HepG2 (cell line): ENCODE measurements around the gene IQCM. TPM values are rescaled to one million over a fixed set of nuclear protein-coding genes. Genes with fewer than 3 reads are reported as not detected.

Experiments
- ATAC-seq: fragments of 200-7000 bp; cut with Tn5 transposase; 3 replicates; pipeline ENCODE4 v1.9.1; 2020; ENCODE audit warnings: mild to moderate bottlenecking, moderate library complexity
- BruUV-seq: library from RNA; stranded (reverse); fragments of 400-500 nt; replicated peaks from 2 replicates; lab custom pipeline; 2021; lab: Mats Ljungman, UMichigan
- CTCF ChIA-PET: fragments of 300-600 bp; formaldehyde crosslinking; extraction: SDS; loops from one replicate; lab custom pipeline; 2021; ENCODE audit warnings: low total read pairs, inconsistent platforms, low intra/inter-chr PET ratio; lab: Yijun Ruan, JAX
- POLR2A ChIA-PET: fragments of 350-600 bp; sonication (Branson Sonifier 250); formaldehyde crosslinking; loops from one replicate; lab custom pipeline; 2020; ENCODE audit warnings: antibody characterized with exemption, inconsistent platforms; lab: Yijun Ruan, JAX
- DNase-seq: peaks from one replicate; pipeline ENCODE4 v3.0.0-alpha.2; 2015; ENCODE audit warnings: low spot score
- FAIRE-seq: peaks from 3 replicates; lab custom pipeline; 2011; peaks lifted over from hg19 to GRCh38; lab: Jason Lieb, UNC
- H2AFZ ChIP-seq: one replicate; pipeline ENCODE4 v1.6.1; 2011; ENCODE audit warnings: low read length, inconsistent platforms
- H3K27ac ChIP-seq: fragments of 300-600 bp; 3 replicates; pipeline ENCODE4 v1.8.0; 2011; ENCODE audit warnings: mixed run types, mild to moderate bottlenecking, mixed read lengths, low read length, inconsistent platforms; ENCODE audit not compliant: insufficient read depth; ENCODE audit errors: extremely low read length
- H3K27me3 ChIP-seq, 2 experiments: fragments of 200-600 bp in 1 of 2; 2 replicates in 1 of 2; 3 replicates in 1 of 2; pipeline versions ENCODE4 v1.6.0 to v1.8.0; 2011; ENCODE audit warnings: low read length in 2 of 2, mild to moderate bottlenecking in 2 of 2, moderate library complexity in 2 of 2, inconsistent platforms in 1 of 2; ENCODE audit not compliant: insufficient read depth in 2 of 2, control insufficient read depth in 1 of 2
- H3K36me3 ChIP-seq, 2 experiments: fragments of 200-600 bp in 1 of 2; replicated peaks in 1 of 2; 2 replicates in 1 of 2; 3 replicates in 1 of 2; pipeline versions ENCODE4 v1.5.1 to v1.8.0; 2011; ENCODE audit warnings: low read length in 2 of 2, inconsistent platforms in 1 of 2; ENCODE audit not compliant: insufficient read depth in 2 of 2, control insufficient read depth in 1 of 2
- H3K4me1 ChIP-seq: 2 replicates; pipeline ENCODE4 v1.5.1; 2012; ENCODE audit warnings: low read length, inconsistent platforms; ENCODE audit not compliant: insufficient read depth
- H3K4me2 ChIP-seq: 2 replicates; pipeline ENCODE4 v1.6.0; 2011; ENCODE audit warnings: low read depth, low read length, inconsistent platforms
- H3K4me3 ChIP-seq, 3 experiments: fragments of 200-600 bp in 1 of 3; sonication (generic), shearing (Covaris generic) in 1 of 3; replicated peaks in 1 of 3; 2 replicates each; pipeline ENCODE4 v1.5.1; 2011 to 2016; ENCODE audit warnings: low read length in 3 of 3, inconsistent platforms in 2 of 3, low read depth in 2 of 3, mild to moderate bottlenecking in 2 of 3, control low read depth in 1 of 3, mixed read lengths in 1 of 3; ENCODE audit not compliant: insufficient read depth in 1 of 3
- H3K79me2 ChIP-seq: one replicate; pipeline ENCODE4 v1.6.1; 2011; ENCODE audit warnings: low read length, inconsistent platforms; ENCODE audit not compliant: insufficient read depth
- H3K9ac ChIP-seq: 2 replicates; pipeline ENCODE4 v1.6.0; 2011; ENCODE audit warnings: mild to moderate bottlenecking, low read depth, low read length, inconsistent platforms; ENCODE audit not compliant: insufficient read depth
- H3K9me3 ChIP-seq: 2 replicates; pipeline ENCODE4 v1.5.1; 2012; ENCODE audit warnings: mild to moderate bottlenecking, low read length
- H4K20me1 ChIP-seq: 2 replicates; pipeline ENCODE4 v1.6.0; 2011; ENCODE audit warnings: inconsistent platforms, mild to moderate bottlenecking, low read length, moderate library complexity; ENCODE audit not compliant: insufficient read depth
- E2F5 ChIP-seq: sonication (generic); formaldehyde crosslinking; conservative IDR thresholded peaks from 2 replicates; pipeline ENCODE4 v1.4.0; 2020; ENCODE audit warnings: missing genetic modification reagents
- FOXJ3 ChIP-seq: sonication (generic); formaldehyde crosslinking; IDR thresholded peaks from 2 replicates; pipeline ENCODE4 v1.4.0; 2020; ENCODE audit warnings: missing genetic modification reagents, mild to moderate bottlenecking, borderline replicate concordance
- KLF12 ChIP-seq: sonication (generic); formaldehyde crosslinking; IDR thresholded peaks from 2 replicates; pipeline ENCODE4 v1.4.0; 2020; ENCODE audit warnings: missing genetic modification reagents, borderline replicate concordance
- REL ChIP-seq: sonication (generic); formaldehyde crosslinking; conservative IDR thresholded peaks from 2 replicates; pipeline ENCODE4 v1.8.0; 2022; ENCODE audit warnings: mild to moderate bottlenecking, missing genetic modification reagents, moderate library complexity
- ZBTB1 ChIP-seq: sonication (generic); formaldehyde crosslinking; IDR thresholded peaks from 2 replicates; pipeline ENCODE4 v1.4.0; 2020; ENCODE audit warnings: missing genetic modification reagents, borderline replicate concordance
- ZFP36L2 ChIP-seq: sonication (generic); formaldehyde crosslinking; IDR thresholded peaks from 2 replicates; pipeline ENCODE4 v1.4.0; 2020; ENCODE audit warnings: missing genetic modification reagents
- ZNF530 ChIP-seq: sonication (generic); formaldehyde crosslinking; IDR thresholded peaks from 2 replicates; pipeline ENCODE4 v1.5.0; 2020; ENCODE audit warnings: low read depth, mild to moderate bottlenecking, missing genetic modification reagents
- ZNF615 ChIP-seq: sonication (generic); formaldehyde crosslinking; IDR thresholded peaks from 2 replicates; pipeline ENCODE4 v1.5.0; 2020; ENCODE audit warnings: mild to moderate bottlenecking, missing genetic modification reagents, borderline replicate concordance
- ZNF784 ChIP-seq: sonication (generic); formaldehyde crosslinking; IDR thresholded peaks from 2 replicates; pipeline ENCODE4 v1.5.1; 2020; ENCODE audit warnings: missing genetic modification reagents, mild to moderate bottlenecking, borderline replicate concordance
- ZNF792 ChIP-seq: IDR thresholded peaks from 2 replicates; pipeline ENCODE4 v1.6.1; 2016
- ZUFSP ChIP-seq: sonication (generic); formaldehyde crosslinking; IDR thresholded peaks from 2 replicates; pipeline ENCODE4 v1.9.0; 2021; ENCODE audit warnings: missing genetic modification reagents, mild to moderate bottlenecking, borderline replicate concordance
- WGBS: methylation state at CpG from one replicate; pipeline ENCODE4 v1.1.6; 2017; ENCODE audit warnings: low lambda C conversion rate; 5-methylcytosine and 5-hydroxymethylcytosine counted together
- in situ Hi-C: cut with HindIII; loops from 2 replicates; pipeline ENCODE4 v1.10.0; 2017; ENCODE audit warnings: low pct_unique_long_range_greater_than_20kb; ENCODE audit not compliant: extremely low pct_ligation_motif_present
- intact Hi-C: fragments of 100-400 bp; cut with micrococcal nuclease; formaldehyde crosslinking; loops from one replicate; pipeline ENCODE4 v1.10.0; 2022; ENCODE audit not compliant: unreplicated experiment
- polyA plus RNA-seq, 8 experiments: library from polyadenylated mRNA; depleted of rRNA in 3 of 8; stranded (reverse) in 7 of 8; unstranded in 1 of 8; fragments of >200 nt; fragmentation: Illumina TruSeq in 4 of 8; extraction: Trizol in 4 of 8; gene quantifications; 2 replicates each; pipeline versions ENCODE4 v1.2.1 to v1.2.3, GENCODE V29; 2011 to 2016; ENCODE audit warnings: low read depth in 4 of 8, missing spikeins in 1 of 8, mixed read lengths in 1 of 8; ENCODE audit not compliant: insufficient read depth in 1 of 8
- total RNA-seq, 5 experiments: library from RNA; depleted of rRNA; stranded (reverse); fragments of >200 nt; fragmentation: Illumina TruSeq; extraction: Trizol; gene quantifications; 2 replicates each; pipeline ENCODE4 v1.2.3, GENCODE V29; 2016; ENCODE audit warnings: low read depth in 1 of 5
- TF ChIP-seq, protein P1 (sequence below): sonication (generic); formaldehyde crosslinking; IDR thresholded peaks from 2 replicates; pipeline ENCODE4 v1.5.0; 2020; ENCODE audit warnings: mild to moderate bottlenecking, missing genetic modification reagents
- TF ChIP-seq, protein P2 (sequence below): IDR thresholded peaks from 2 replicates; pipeline ENCODE4 v1.6.1; 2016; ENCODE audit warnings: missing compliant biosample characterization, missing genetic modification reagents, borderline replicate concordance

The IQCM gene
- total and polyA plus RNA-seq, 2 of the 13 experiments (the other 11 are each of a cell fraction or from before 2014, with no cell fraction given): not detected

- in situ Hi-C loops (no loop called here), intact Hi-C loops (no loop called here)
- Histone ChIP-seq H4K20me1 (no peaks in the 10 kb centered on the region), H3K9me3 (no peaks in the 10 kb centered on the region), H2AFZ (no peak overlapping the region), H3K27ac (no peak overlapping the region), H3K79me2 (no peaks in the 10 kb centered on the region), H3K4me1 (no peaks in the 10 kb centered on the region), H3K4me3 (no peak overlapping the region), H3K4me2 (no peak overlapping the region), H3K36me3 (no peaks in the 10 kb centered on the region), H3K9ac (no peak overlapping the region), H3K27me3 (no peaks in the 10 kb centered on the region)
- FAIRE-seq (no peak), DNase-seq (no peak), ATAC-seq (no peak)
- 30% methylated on average over 2 of the region's 2 CpGs for WGBS
- TF ChIP-seq KLF12 (CRISPR knock-in tag): no peak
- TF ChIP-seq ZNF792 (CRISPR knock-in tag): no peak
- TF ChIP-seq ZNF615 (CRISPR knock-in tag): no peak
- TF ChIP-seq ZFP36L2 (CRISPR knock-in tag): no peak
- TF ChIP-seq REL (CRISPR knock-in tag): no peak
- TF ChIP-seq, protein P1, sequence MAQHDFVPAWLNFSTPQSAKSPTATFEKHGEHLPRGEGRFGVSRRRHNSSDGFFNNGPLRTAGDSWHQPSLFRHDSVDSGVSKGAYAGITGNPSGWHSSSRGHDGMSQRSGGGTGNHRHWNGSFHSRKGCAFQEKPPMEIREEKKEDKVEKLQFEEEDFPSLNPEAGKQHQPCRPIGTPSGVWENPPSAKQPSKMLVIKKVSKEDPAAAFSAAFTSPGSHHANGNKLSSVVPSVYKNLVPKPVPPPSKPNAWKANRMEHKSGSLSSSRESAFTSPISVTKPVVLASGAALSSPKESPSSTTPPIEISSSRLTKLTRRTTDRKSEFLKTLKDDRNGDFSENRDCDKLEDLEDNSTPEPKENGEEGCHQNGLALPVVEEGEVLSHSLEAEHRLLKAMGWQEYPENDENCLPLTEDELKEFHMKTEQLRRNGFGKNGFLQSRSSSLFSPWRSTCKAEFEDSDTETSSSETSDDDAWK (CRISPR knock-in tag): no peak
- no peak for TF ChIP-seq ZNF784 (CRISPR knock-in tag)
- ChIA-PET POLR2A (no interaction called here), CTCF (no interaction called here)
- no TSS peak for BruUV-seq
Measured at GRCh38 chr4:149768477-149768876, 47.2 kb downstream of the IQCM start.

GRCh38 chr4:149766135-149766534 is 49.5 kb downstream of the IQCM start:
- Histone ChIP-seq H3K36me3 (no peaks in the 10 kb centered on the region), H3K4me1 (no peaks in the 10 kb centered on the region), H3K79me2 (no peaks in the 10 kb centered on the region), H3K4me3 (no peak overlapping the region), H3K27me3 (no peaks in the 10 kb centered on the region), H3K9ac (no peak overlapping the region), H4K20me1 (no peaks in the 10 kb centered on the region), H3K27ac (no peak overlapping the region), H2AFZ (no peak overlapping the region), H3K9me3 (no peaks in the 10 kb centered on the region), H3K4me2 (no peak overlapping the region)
- in situ Hi-C loops (no loop called here), intact Hi-C loops (no loop called here)
- no TSS peak for BruUV-seq
- ChIA-PET POLR2A (no interaction called here), CTCF (no interaction called here)
- FAIRE-seq (no peak), DNase-seq (no peak), ATAC-seq (no peak)
- 11% methylated on average over 1 of the region's 1 CpG for WGBS
- no peak for TF ChIP-seq E2F5 (CRISPR knock-in tag)
- no peak for TF ChIP-seq ZUFSP (CRISPR knock-in tag)
- no peak for TF ChIP-seq FOXJ3 (CRISPR knock-in tag)
- no peak for TF ChIP-seq ZNF530
- TF ChIP-seq, protein P2, sequence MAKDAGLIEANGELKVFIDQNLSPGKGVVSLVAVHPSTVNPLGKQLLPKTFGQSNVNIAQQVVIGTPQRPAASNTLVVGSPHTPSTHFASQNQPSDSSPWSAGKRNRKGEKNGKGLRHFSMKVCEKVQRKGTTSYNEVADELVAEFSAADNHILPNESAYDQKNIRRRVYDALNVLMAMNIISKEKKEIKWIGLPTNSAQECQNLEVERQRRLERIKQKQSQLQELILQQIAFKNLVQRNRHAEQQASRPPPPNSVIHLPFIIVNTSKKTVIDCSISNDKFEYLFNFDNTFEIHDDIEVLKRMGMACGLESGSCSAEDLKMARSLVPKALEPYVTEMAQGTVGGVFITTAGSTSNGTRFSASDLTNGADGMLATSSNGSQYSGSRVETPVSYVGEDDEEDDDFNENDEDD (CRISPR knock-in tag): no peak
- TF ChIP-seq ZBTB1 (CRISPR knock-in tag): no peak
